Calu3 (cell line): ENCODE results near the gene OXLD1. TPM values are rescaled to one million over a fixed set of nuclear protein-coding genes. Genes with fewer than 3 reads are reported as not detected.
A peak's percentile ranks its signal among the peaks of the same experiment; 100 is the strongest.

Experiments
- Bru-seq: library from RNA; stranded (reverse); fragments of 400-500 nt; gene quantifications from one replicate; lab custom pipeline; 2021; lab: Mats Ljungman, UMichigan
- BruChase-seq, 2 experiments: library from RNA; stranded (reverse); fragments of 400-500 nt; gene quantifications; one replicate each; lab custom pipeline; 2021; lab: Mats Ljungman, UMichigan
- BruUV-seq: library from RNA; stranded (reverse); fragments of 400-500 nt; replicated peaks from 2 replicates; lab custom pipeline; 2021; lab: Mats Ljungman, UMichigan
- CTCF ChIA-PET: fragments of 300-600 bp; sonication (Branson Sonifier 250); formaldehyde crosslinking; loops from one replicate; lab custom pipeline; 2022; ENCODE audit warnings: antibody characterized with exemption; lab: Charles Lee
- DNase-seq: peaks from one replicate; pipeline ENCODE4 v3.0.0; 2022
- H3K27ac Mint-ChIP-seq: one replicate; pipeline ENCODE4 v1.8.0; 2022; ENCODE audit warnings: mixed read lengths; ENCODE audit not compliant: unreplicated experiment
- H3K27me3 Mint-ChIP-seq: one replicate; pipeline ENCODE4 v1.8.0; 2022; ENCODE audit warnings: mixed read lengths; ENCODE audit not compliant: unreplicated experiment
- H3K36me3 Mint-ChIP-seq: one replicate; pipeline ENCODE4 v1.8.0; 2022; ENCODE audit warnings: mild to moderate bottlenecking, moderate library complexity, mixed read lengths; ENCODE audit not compliant: insufficient read depth, unreplicated experiment
- H3K4me1 Mint-ChIP-seq: one replicate; pipeline ENCODE4 v1.8.0; 2022; ENCODE audit warnings: mild to moderate bottlenecking, low read depth, mixed read lengths; ENCODE audit not compliant: unreplicated experiment
- H3K4me3 Mint-ChIP-seq: one replicate; pipeline ENCODE4 v1.8.0; 2022; ENCODE audit warnings: mild to moderate bottlenecking, low read depth, moderate library complexity, mixed read lengths; ENCODE audit not compliant: unreplicated experiment
- H3K9me3 Mint-ChIP-seq: one replicate; pipeline ENCODE4 v1.8.0; 2022; ENCODE audit warnings: low read depth, mixed read lengths; ENCODE audit not compliant: unreplicated experiment
- CTCF ChIP-seq: fragments of 200-600 bp; IDR thresholded peaks from one replicate; pipeline ENCODE4 v1.8.0; 2022; ENCODE audit warnings: antibody characterized with exemption; ENCODE audit not compliant: unreplicated experiment
- intact Hi-C: fragments of 100-400 bp; cut with micrococcal nuclease; formaldehyde crosslinking; loops from one replicate; pipeline ENCODE4 v1.10.0; 2022; ENCODE audit not compliant: unreplicated experiment
- long read RNA-seq: library from polyadenylated mRNA; stranded (forward); transcript quantifications from one replicate; pipeline ENCODE4 v2.0.0, GENCODE V29; 2022
- total RNA-seq: library from RNA; stranded (reverse); gene quantifications from 2 replicates; pipeline ENCODE4 v1.2.3, GENCODE V29; 2022

The OXLD1 gene
- 36.5 and 39.5 TPM in 2 replicates for total RNA-seq
- Bru-seq, nascent RNA: percentile 75 among the genes with signal in this experiment
- percentile 81 among the genes with signal in this experiment for BruChase-seq, experiment 1, labeled RNA remaining after a 6-hour chase
- percentile 87 among the genes with signal in this experiment for BruChase-seq, experiment 2, labeled RNA remaining after a 2-hour chase
- long read RNA-seq, transcript OXLD1-207 (2 exons, 821 nt): minor isoform, 18 of 94 reads
- long read RNA-seq, transcript OXLD1-206 (1 exons, 1,600 nt): major isoform, 50 of 94 reads
- long read RNA-seq, transcript OXLD1-201 (2 exons, 620 nt): minor isoform, 16 of 94 reads
- long read RNA-seq, partial matches to known transcripts: 0 of 94 reads
- long read RNA-seq, other reads (novel, unspliced or antisense): 2 of 94 reads

GRCh38 chr17:81666342-81667191 is at the start of gene OXLD1, which contains the start of gene CCDC137:
Gene OXLD1 (minus strand): TSS chr17:81666605. CDS start chr17:81666577, 28 bp downstream.
Gene CCDC137 (plus strand): TSS chr17:81666737. CDS start chr17:81666767, 30 bp downstream.
- intact Hi-C loops: no loop called here
- Mint-ChIP-seq H3K9me3 (no peaks in the 10 kb centered on the region), H3K27me3 (no peaks in the 10 kb centered on the region), H3K27ac (peak within 1 kb of the TSS; percentile 62), H3K4me1 (peaks cover 20% of the 10 kb centered on the region), H3K4me3 (peak within 1 kb of the TSS; percentile 82), H3K36me3 (peaks cover 62% of the 10 kb centered on the region)
- CTCF ChIA-PET: interaction anchor here (0.6 kb wide), 1 partner anchor 38 kb away, joined by 3 read pairs; no protein-coding TSS in a partner anchor
- BruUV-seq: no TSS peak
- DNase-seq: peak; percentile 97
- no peak for TF ChIP-seq CTCF

- Mint-ChIP-seq H3K4me3 (no peak overlapping the region), H3K27ac (no peak overlapping the region), H3K27me3 (no peaks in the 10 kb centered on the region), H3K36me3 (peaks cover 61% of the 10 kb centered on the region), H3K4me1 (peaks cover 10% of the 10 kb centered on the region), H3K9me3 (no peaks in the 10 kb centered on the region)
- CTCF ChIA-PET: no interaction called here
- intact Hi-C loops: no loop called here
- TF ChIP-seq CTCF: no peak
- DNase-seq: no peak
- no TSS peak for BruUV-seq
Measured at GRCh38 chr17:81715107-81715871, 48.9 kb upstream of the OXLD1 start.

- intact Hi-C loops: no loop called here
- H3K4me3 Mint-ChIP-seq: peak overlapping the region; percentile 92
- H3K27ac Mint-ChIP-seq: no peak overlapping the region
- no peak for DNase-seq
- no peaks in the 10 kb centered on the region for H3K27me3 Mint-ChIP-seq
- H3K36me3 Mint-ChIP-seq: peaks cover 63% of the 10 kb centered on the region
- H3K9me3 Mint-ChIP-seq: no peaks in the 10 kb centered on the region
- no peak for TF ChIP-seq CTCF
- peaks cover 12% of the 10 kb centered on the region for H3K4me1 Mint-ChIP-seq
- CTCF ChIA-PET: interaction anchor here (1.1 kb wide), 1 partner anchor 107 kb away, joined by 3 read pairs; no protein-coding TSS in a partner anchor
- BruUV-seq: no TSS peak
Measured at GRCh38 chr17:81714412-81715106, 48.2 kb upstream of the OXLD1 start.
